Fibroblast of skin of left quadriceps (primary cell): ENCODE data around the gene USP36.

Source experiments
- DNase-seq, 2 experiments: peaks; one replicate each; pipeline ENCODE4 v3.0.0-alpha.2; 2013; ENCODE audit warnings: low read depth in 2 of 2

USP36 gene

DNA sequence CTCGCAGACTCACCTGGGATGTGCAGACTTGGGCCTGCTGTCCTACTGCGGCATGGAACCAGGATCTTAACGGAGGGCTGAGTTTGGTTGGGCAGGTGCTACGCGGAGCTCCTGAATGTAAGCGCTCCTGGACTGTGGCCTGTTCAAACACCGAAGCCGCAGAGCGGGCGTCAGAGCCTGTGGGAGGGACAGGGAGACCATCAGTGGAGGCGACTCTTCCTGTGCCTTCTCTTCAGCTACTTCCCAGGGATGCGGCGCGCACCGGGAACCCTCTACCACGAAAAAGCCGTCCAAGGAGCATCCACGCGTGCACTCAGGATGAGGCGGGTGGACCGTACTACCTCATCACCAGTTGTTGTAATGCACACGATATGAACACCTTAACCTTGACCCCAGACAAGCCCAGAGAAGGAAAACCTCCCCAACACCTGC is 2.0 kb downstream of the USP36 start:
- DNase-seq: no peak

DNA sequence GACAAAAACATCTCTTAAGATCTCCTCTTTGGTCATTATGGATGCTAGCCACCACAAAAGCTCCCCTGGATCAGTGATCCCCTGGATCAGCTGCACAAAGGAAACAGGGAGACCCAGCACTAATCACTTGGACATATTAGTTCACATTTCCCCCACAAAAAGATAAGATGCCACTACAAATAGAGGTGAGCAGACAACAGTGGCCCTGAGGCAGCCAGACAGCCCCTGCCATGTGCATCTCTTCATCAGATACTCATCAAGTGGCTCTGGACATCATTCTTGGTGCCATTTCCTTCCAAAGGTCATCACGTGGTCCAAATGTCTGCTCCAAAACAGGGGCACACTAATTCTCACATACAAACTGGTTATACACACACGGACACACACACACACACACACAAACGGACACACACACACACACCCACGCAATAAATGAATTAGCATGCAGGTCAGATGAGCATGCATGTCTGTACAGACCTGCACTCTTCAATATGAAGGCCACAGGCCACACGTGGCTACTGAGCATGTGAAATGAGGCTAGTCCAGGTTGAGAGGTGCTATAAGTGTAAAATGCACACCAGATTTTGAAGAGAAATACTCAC is 4.1 kb downstream of the USP36 start:
- no peak for DNase-seq

DNA sequence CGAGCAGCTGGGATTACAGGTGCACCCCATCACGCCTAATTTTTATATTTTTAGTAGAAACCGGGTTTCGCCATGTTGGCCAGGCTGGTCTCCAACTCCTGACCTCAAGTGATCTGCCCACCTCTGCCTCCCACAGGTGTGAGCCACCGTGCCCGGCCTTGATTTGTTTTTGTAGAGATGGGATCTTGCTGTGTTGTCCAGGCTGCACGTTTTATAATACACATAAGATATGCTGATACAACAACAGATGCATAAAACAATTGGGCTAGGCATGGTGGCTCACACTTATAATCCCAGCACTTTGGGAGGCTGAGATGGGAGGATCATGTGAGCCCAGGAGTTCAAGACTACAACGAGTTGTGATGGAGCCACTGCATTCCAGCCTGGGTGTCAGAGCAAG is 6.0 kb downstream of the USP36 start:
- DNase-seq: no peak

GRCh38 chr17:78832541-78832810 is 8.1 kb downstream of the USP36 start:
- no peak for DNase-seq

DNA sequence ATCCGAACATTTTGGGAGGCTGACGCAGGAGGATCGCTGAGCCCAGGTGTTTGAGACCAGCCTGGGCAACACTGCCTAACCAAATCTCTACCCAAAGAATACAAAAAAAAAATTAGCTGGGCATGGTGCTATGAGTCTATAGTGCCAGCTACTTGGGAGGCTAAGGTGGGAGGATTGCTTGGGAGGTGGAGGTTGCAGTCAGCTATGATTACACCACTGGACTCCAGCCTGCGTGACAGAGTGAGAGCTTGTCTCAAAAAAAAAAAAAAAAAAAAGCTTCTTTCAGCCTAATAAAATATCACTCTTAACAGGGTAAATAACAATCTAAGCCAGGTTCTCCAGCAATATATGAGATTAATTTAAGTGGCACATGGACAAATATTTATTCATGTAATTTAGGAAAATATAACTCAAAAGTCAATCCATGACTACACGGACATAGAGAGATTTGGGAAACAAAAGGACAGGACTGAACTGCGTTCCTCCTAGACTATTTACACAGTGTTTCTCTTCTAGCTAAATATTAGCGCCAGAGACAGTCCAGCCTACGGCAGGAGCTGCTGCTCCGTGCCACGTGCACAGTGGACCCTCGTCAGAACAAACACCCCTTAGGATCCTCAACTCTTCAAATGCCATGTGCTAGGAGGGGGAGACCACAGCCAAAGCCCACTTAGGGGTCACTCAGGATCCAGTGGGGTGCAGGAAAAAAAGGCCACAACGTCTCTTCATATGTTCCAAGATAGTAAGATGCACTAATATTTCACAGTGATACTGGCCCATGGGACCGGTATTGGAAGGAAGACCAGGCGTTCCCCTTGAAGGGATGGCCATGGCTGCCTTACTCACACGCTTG is 8.7 kb downstream of the USP36 start:
- no peak for DNase-seq

DNA sequence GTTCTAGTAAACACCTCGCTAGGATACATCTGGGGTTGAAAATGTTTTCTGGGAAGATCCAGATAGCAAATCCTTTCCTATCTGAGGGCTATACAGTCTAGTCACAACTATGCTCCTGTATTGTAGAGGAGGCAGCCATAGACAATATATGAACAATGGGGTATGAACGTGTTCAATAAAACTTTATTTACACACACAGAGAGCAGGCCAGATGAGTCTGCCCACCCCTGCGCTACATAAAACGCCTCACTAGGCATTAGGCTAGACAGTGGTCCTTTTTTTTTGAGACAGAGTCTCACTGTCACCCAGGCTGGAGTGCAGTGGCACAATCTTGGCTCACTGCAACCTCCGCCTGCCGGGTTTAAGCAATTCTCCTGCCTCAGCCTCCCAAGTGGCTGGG is 11.1 kb downstream of the USP36 start:
- DNase-seq: no peak

GRCh38 chr17:78828470-78829185 is 12.0 kb downstream of the USP36 start:
- no peak for DNase-seq

- DNase-seq: no peak
These were observed 13.6 kb downstream of the USP36 start for GRCh38 chr17:78826836-78827509.

DNA sequence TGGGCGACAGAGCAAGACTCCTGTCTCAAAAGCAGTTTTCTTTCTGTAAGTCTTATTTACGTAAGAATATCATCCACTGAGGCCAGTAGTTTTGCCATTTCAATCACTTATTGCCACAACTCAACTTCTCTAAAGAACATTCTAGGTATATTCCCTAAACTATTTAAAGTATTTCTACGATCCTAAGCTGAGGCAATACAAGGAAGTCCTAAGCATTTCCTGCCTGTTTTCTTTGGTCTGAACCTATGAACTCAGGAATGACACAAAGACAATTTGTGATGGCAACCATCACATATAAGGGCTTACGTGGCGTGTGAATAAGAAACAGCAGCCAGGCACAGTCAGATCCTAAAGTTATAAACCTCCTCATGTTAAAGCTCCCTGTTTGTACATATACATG is 14.2 kb downstream of the USP36 start:
- no peak for DNase-seq

DNA sequence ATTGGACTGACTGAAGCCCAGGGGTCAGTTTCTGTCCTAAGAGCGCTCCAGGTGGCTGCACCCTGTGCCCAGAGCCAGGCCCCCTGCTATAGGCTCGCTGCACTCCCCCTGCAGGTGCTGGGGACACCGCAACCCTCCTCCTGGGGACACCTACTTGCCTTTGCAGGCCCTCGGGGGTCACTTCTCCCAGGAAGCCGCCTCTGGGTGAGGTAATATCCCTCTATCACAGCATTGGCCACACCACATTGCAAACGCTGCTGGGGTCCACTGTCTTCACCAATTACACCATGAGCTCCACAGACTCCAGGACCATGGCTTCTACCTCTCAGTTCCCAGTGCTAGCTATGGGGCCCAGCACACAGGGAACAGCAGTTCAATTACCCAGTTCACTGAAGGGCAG is 14.9 kb downstream of the USP36 start:
- no peak for DNase-seq

DNA sequence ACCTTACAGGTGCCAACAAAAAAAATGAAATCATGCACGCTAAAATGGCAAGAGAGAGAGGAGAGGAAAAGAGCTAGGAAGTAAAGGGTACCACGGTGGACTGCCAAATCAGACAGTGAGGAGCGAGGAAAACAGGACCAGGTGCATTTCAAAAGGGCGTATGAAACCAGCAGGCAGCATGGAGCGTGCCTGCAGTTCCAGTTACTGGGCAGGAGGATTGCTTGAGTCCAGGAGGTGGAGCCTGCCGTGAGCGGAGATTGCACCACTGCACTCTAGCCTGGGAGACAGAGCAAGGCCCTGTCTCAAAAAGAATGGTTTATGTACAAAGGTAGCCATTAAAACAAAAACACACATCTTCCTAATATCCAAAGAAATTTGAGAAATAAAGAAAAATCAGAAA is 16.4 kb downstream of the USP36 start:
- DNase-seq: no peak

DNA sequence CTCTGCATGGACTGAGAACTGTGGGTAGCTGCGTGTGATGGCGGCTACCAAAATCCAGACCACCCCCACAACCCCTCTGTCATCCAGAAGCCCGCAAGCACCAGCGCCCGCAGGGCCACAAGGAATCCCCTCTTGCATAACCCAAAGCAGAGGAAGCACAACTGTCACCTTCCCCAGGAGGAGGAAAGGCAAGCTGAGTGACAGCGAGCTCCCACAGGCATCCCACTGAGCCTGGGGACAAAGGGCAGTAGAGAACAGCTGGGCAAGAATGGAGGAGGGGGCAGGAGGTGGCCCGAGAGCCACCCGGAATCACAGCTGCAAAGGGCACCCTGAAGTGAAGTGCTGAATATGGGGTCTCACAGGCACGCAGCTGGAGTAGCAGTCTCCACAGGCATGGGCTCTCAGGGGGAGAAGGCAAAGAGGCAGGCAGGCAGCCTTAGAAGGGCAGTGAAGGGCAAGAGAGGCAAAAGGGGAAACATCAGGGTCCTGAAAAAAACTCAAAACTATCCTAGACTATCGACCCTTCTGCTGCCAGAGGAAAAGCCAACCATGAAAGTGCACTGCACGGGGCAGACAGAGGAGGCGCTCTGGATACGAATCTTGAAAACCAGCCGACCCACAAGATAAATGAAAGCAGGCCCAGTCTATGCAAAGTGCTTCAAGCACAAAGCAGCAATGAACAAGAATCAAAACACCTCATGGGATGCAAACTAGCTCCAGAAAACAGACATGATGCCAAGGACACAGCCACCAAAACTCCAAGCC is 17.1 kb downstream of the USP36 start:
- no peak for DNase-seq

DNA sequence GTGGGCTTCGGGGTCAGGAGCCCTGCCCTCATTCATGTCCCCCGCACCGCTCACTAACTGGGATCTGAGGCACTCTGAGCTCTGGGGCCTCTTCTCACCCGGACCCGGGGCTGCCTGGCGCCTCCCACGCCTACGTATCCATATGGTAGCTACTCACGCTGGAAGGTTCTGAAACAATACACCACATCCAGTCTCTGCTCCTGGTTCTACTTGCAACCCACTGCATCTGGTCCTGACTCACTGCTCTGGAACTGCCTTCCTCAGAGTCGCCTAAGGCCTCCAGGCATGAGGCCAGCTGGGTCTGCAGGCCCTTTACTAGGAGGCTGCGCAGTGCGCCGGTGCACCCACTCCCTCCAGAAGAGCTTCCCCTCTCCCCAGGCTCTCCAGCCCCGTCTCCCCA is 18.1 kb downstream of the USP36 start:
- DNase-seq: peak; percentile 59 to 68

DNA sequence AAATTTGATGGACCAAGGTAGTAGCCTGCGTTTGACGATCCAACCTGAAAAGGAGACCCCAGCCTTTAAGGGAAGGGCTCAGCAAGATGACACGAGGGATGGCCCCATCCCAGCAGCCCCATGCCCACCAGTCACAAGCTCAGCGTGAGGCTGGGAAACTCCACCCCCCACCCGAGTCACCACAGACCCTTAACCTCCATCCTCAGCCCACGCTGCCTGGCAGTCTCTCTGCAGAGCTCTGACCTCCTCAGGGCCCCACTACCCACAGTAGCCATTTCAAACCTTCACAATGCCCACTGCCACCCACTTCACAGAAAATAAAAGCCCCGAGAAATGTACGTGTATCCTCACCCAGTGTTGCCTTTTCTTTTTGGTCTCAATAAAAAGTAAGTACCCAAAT is 18.7 kb downstream of the USP36 start:
- no peak for DNase-seq

DNA sequence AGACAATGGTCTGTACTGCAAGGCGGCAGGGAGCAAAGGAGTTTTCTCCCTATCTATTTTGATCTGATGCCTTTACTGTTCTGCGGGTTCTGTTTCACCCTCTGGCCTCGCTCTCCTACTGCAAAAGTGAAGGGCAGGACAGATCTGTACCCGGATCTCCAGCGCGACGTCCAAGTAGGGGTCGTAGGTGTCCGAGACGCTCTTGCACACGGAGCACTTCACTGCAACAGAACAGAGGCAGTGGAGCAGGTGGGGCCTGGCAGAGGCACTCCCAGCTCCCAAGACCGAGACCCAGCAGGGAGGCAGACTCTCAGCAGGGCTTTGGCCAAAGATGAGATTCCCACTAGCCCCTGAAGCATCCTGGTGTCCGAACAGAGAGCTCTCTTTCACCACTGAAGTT is 19.8 kb downstream of the USP36 start:
- no peak for DNase-seq

GRCh38 chr17:78819806-78820792 is 20.5 kb downstream of the USP36 start:
- no peak for DNase-seq

DNA sequence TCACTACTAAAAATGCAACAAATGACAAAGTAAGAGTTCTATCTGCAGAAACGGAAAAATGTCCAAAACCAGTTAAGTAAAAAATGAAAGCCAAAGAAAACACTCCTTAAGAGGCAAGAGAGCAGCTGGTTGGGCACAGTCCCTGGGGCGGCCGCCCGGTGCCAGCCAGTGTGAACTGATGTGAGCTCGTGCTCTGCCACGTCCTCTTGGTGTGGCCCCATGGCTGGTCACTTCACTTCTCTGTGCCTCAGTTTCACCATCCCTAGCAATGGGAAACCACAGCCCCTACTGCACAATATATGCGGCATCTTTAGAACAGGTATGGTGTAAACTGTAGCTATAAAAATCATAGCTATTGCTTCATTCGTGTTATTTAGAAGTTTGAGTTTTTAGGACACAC is 21.2 kb downstream of the USP36 start:
- no peak for DNase-seq

GRCh38 chr17:78818932-78819331 is 21.7 kb downstream of the USP36 start:
- no peak for DNase-seq

DNA sequence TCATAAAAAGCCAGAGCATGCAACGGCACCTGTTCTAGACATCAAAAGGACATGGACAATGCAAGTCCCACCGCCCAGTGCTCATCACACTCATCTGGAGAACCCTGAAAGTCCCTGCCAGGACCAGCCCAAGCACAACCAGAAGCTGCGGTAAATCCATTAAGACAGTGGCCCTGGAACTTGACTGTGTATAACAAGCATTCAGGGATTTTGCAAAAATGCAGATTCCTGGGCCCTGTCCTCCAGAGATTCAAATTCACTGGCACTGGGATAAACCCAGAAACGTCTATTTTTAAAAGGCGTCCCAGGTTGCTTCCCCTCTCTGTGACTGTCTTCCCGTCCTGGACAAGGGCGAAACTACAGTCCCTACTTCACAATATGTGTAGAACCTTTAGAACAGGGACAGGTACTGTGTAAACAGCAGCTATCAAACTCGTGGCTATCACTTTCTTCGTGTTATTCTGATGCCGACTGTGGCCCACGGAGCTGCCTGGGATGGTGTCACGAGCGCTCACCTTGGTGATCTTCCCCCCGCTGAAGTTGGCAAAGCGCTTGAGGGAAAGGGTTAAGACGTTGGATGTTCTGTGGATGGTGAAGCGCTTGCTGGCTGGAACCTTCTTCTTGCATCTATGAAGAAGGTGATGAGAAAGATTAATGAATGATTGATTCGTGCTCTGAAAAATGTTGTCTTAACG is 22.3 kb downstream of the USP36 start:
- no peak for DNase-seq

DNA sequence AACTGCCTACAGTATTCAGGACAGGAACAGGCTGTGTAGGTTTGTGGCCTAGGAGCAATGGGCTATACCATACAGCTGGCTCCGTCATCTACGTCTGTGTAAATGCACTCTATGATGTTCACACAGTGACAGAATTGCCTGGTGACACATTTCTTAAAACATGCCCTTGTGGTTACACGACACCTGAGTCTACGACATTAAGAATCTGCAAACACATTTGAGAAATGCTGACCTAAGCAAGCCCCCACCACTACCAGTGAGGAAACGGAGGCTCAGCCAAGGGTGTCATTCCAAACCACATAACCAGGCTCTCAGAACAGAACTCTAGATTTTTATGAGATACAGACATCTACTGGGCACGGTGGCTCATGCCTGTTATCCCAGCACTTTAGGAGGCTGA is 23.5 kb downstream of the USP36 start:
- no peak for DNase-seq
